Right renal cortex interstitium (tissue), 3 donors: ENCODE measurements around the gene MORC2. TPM values are rescaled to one million over a fixed set of nuclear protein-coding genes. Genes with fewer than 3 reads are reported as not detected.

Experiments
- DNase-seq, 3 donors: peaks; one replicate each; pipeline ENCODE4 v3.0.0-alpha.2; 2013; ENCODE audit warnings: low read depth in 3 of 3, low spot score in 2 of 3
- polyA plus RNA-seq, 3 donors: library from polyadenylated mRNA; unstranded; fragments of 120-200 nt; gene quantifications; one replicate each; pipeline ENCODE4 v1.2.1, GENCODE V29; 2013; ENCODE audit not compliant: insufficient read length in 3 of 3

Gene MORC2
- polyA plus RNA-seq, 3 donors = 33.1 to 35.0 (median 33.8) TPM

DNA sequence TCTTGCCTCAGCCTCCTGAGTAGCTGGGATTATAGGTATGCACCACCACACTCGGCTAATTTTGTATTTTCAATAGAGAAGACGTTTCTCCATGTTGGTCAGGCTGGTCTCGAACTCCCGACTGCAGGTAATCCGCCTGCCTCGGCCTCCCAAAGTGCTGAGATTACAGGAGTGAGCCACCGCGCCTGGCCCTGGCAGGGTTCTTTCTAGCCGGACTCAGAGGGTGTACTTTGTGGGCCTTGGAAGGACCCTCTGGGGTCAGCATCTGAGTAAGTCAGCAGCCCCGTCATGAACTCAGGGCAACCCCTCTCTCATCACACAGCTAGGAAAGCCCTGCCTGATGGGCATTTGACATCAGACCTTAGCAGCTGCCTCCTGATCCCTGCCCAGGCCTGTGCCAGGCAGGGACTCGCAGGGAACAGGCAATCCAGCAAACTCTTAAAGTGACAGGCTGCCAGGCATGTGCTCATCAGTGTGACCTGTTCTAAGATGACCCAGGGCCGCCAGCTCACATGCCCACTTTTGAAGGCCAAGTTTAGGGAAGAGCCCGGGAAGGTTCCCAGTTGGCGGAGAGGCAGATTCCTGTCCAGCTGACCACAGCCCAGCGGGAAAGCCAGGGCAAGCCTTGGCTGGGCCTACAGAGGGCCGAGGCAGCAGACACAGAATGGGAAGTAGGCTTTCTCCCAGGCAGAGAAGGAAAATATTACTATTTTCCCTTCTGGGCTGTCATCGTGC lies 92.9 kb downstream of the MORC2 start:
- no peak for DNase-seq

Other genes starting within 250 kb of the MORC2 start
- gene TUG1, start 491 bp upstream of the MORC2 start, polyA plus RNA-seq = 100 to 1,000 TPM; 202 to 232 (median 217) TPM
- 10 to 100 TPM; 26.2 to 31.6 (median 28.4) TPM for gene SMTN, start 112.5 kb upstream of the MORC2 start, polyA plus RNA-seq
- 1 to 10 TPM; 6.6 to 8.0 (median 7.6) TPM for gene SELENOM, start 138.8 kb upstream of the MORC2 start, polyA plus RNA-seq
- 1 to 10 TPM; 3.5 to 3.9 (median 3.9) TPM for gene INPP5J, start 154.2 kb upstream of the MORC2 start, polyA plus RNA-seq
- under 1 TPM; 0.10 to 0.24 (median 0.13) TPM for gene PLA2G3, start 171.7 kb upstream of the MORC2 start, polyA plus RNA-seq
- gene RNF185, start 191.4 kb upstream of the MORC2 start, polyA plus RNA-seq = 10 to 100 TPM; 51.6 to 54.4 (median 54.3) TPM
- gene LIMK2, start 243.5 kb upstream of the MORC2 start, polyA plus RNA-seq = 10 to 100 TPM; 48.5 to 50.8 (median 49.4) TPM